Measurements from ENCODE around the gene RFT1. TPM values are rescaled to one million over a fixed set of nuclear protein-coding genes. Genes with fewer than 3 reads are reported as not detected.

RFT1 gene
- total and polyA plus RNA-seq, 4 donors, result 10.8 to 23.1 (median 21.6) TPM

- Histone ChIP-seq H3K9me3 (ENCODE audit: control insufficient read depth in 4 of 4, insufficient read depth in 3 of 4, low read length in 3 of 4) (no peaks in the 10 kb centered on the region), H3K36me3 (ENCODE audit: control insufficient read depth in 4 of 4, insufficient read depth in 4 of 4, low read length in 4 of 4) (peaks cover 0 to 20% (median 5%) of the 10 kb centered on the region in 4 donors), H3K9ac (ENCODE audit: insufficient read depth in 1 of 2, low read length in 2 of 2) (no peak overlapping the region), H3K27ac (ENCODE audit: low read depth in 1 of 2, low read length in 1 of 2) (no peak overlapping the region), H3K4me1 (ENCODE audit: control insufficient read depth in 5 of 5, insufficient read depth in 5 of 5, low read length in 5 of 5) (peaks cover 0 to 21% (median 13%) of the 10 kb centered on the region in 5 donors), H3K27me3 (ENCODE audit: control insufficient read depth in 3 of 3, insufficient read depth in 3 of 3, low read length in 2 of 3) (no peaks in the 10 kb centered on the region), H3K4me3 (no peak overlapping the region)
- ATAC-seq (ENCODE audit: insufficient read depth, low FRiP score) (no peak), DNase-seq (no peak)
- TF ChIP-seq, protein P1, sequence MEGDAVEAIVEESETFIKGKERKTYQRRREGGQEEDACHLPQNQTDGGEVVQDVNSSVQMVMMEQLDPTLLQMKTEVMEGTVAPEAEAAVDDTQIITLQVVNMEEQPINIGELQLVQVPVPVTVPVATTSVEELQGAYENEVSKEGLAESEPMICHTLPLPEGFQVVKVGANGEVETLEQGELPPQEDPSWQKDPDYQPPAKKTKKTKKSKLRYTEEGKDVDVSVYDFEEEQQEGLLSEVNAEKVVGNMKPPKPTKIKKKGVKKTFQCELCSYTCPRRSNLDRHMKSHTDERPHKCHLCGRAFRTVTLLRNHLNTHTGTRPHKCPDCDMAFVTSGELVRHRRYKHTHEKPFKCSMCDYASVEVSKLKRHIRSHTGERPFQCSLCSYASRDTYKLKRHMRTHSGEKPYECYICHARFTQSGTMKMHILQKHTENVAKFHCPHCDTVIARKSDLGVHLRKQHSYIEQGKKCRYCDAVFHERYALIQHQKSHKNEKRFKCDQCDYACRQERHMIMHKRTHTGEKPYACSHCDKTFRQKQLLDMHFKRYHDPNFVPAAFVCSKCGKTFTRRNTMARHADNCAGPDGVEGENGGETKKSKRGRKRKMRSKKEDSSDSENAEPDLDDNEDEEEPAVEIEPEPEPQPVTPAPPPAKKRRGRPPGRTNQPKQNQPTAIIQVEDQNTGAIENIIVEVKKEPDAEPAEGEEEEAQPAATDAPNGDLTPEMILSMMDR (IDR thresholded peaks at IDR 0.05; ENCODE audit: control extremely low read depth, extremely low read depth), result no peak
- 38 to 70% methylated on average over 7 of the region's 7 CpGs for WGBS, 2 donors
Measured at GRCh38 chr3:53171827-53172505, 41.7 kb upstream of the RFT1 start.

DNA sequence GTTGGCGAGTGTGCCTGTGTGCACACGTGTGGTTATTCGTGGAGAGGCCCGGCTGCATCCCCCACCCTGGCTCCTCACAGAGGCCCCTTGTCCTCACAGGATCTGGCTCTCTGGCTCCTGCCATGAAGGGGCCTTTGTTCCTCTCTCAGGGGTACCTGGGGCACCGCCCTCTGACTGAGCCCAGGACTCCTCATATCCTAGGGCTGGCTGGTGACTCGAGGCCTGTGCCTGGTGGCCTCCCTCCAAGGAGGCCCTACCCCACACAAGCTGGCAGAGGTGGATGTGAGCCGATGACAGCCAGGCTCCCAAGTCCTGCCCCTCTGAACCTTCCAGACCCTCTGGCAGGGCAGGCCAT, 40.8 kb upstream of the RFT1 start:
- no peak overlapping the region for H3K4me3 ChIP-seq
- H3K9ac ChIP-seq (ENCODE audit: insufficient read depth in 1 of 2, low read length in 2 of 2), result no peak overlapping the region
- H3K4me1 ChIP-seq (ENCODE audit: control insufficient read depth in 5 of 5, insufficient read depth in 5 of 5, low read length in 5 of 5), result peaks cover 0 to 30% (median 20%) of the 10 kb centered on the region in 5 donors
- no peaks in the 10 kb centered on the region for H3K9me3 ChIP-seq (ENCODE audit: control insufficient read depth in 4 of 4, insufficient read depth in 3 of 4, low read length in 3 of 4)
- peaks cover 0 to 19% (median 5%) of the 10 kb centered on the region in 4 donors for H3K36me3 ChIP-seq (ENCODE audit: control insufficient read depth in 4 of 4, insufficient read depth in 4 of 4, low read length in 4 of 4)
- H3K27ac ChIP-seq (ENCODE audit: low read depth in 1 of 2, low read length in 1 of 2), result no peak overlapping the region
- DNase-seq (peak; percentile 39 to 73 (median 65)), ATAC-seq (ENCODE audit: insufficient read depth, low FRiP score) (no peak)
- H3K27me3 ChIP-seq (ENCODE audit: control insufficient read depth in 3 of 3, insufficient read depth in 3 of 3, low read length in 2 of 3), result no peaks in the 10 kb centered on the region
- TF ChIP-seq, protein P1 (IDR thresholded peaks at IDR 0.05; ENCODE audit: control extremely low read depth, extremely low read depth), result no peak
- 47 to 70% methylated on average over 7 of the region's 7 CpGs for WGBS, 2 donors

GRCh38 chr3:53170325-53171063, 40.3 kb upstream of the RFT1 start:
- Histone ChIP-seq H3K27ac (ENCODE audit: low read depth in 1 of 2, low read length in 1 of 2) (no peak overlapping the region), H3K36me3 (ENCODE audit: control insufficient read depth in 4 of 4, insufficient read depth in 4 of 4, low read length in 4 of 4) (peaks cover 0 to 15% (median 5%) of the 10 kb centered on the region in 4 donors), H3K4me1 (ENCODE audit: control insufficient read depth in 5 of 5, insufficient read depth in 5 of 5, low read length in 5 of 5) (peaks cover 0 to 30% (median 20%) of the 10 kb centered on the region in 5 donors), H3K27me3 (ENCODE audit: control insufficient read depth in 3 of 3, insufficient read depth in 3 of 3, low read length in 2 of 3) (no peaks in the 10 kb centered on the region), H3K4me3 (no peak overlapping the region), H3K9ac (ENCODE audit: insufficient read depth in 1 of 2, low read length in 2 of 2) (no peak overlapping the region), H3K9me3 (ENCODE audit: control insufficient read depth in 4 of 4, insufficient read depth in 3 of 4, low read length in 3 of 4) (no peaks in the 10 kb centered on the region)
- WGBS, 2 donors, result 40 to 58% methylated on average over 17 of the region's 17 CpGs
- TF ChIP-seq, protein P1 (IDR thresholded peaks at IDR 0.05; ENCODE audit: control extremely low read depth, extremely low read depth), result no peak
- DNase-seq (no peak), ATAC-seq (ENCODE audit: insufficient read depth, low FRiP score) (no peak)

Measured in lung (tissue), 12 donors.